Liver (tissue), 9 donors: ENCODE results near the gene UGT1A10. TPM values are rescaled to one million over a fixed set of nuclear protein-coding genes. Genes with fewer than 3 reads are reported as not detected.
A peak's percentile ranks its signal among the peaks of the same experiment; 100 is the strongest.

ENCODE experiments used
- DNase-seq: peaks from one replicate; pipeline ENCODE4 v3.0.0-alpha.2; 2017; ENCODE audit warnings: low spot score
- H3K27ac ChIP-seq, 2 donors: one replicate each; pipeline ENCODE4 v1.7.0; 2013; ENCODE audit warnings: inconsistent platforms in 2 of 2, low read length in 2 of 2, control low read depth in 1 of 2, low read depth in 1 of 2, mild to moderate bottlenecking in 1 of 2
- H3K27me3 ChIP-seq, 4 donors: one replicate each; pipeline versions ENCODE4 v1.6.1 to v1.7.0; 2013; ENCODE audit warnings: low read length in 3 of 4, inconsistent platforms in 1 of 4, mild to moderate bottlenecking in 1 of 4, moderate library complexity in 1 of 4; ENCODE audit not compliant: control insufficient read depth in 4 of 4, insufficient read depth in 4 of 4
- H3K36me3 ChIP-seq, 4 donors: one replicate each; pipeline versions ENCODE4 v1.6.1 to v1.7.0; 2013; ENCODE audit warnings: low read length in 3 of 4, mild to moderate bottlenecking in 3 of 4, low read depth in 1 of 4, moderate library complexity in 1 of 4; ENCODE audit not compliant: control insufficient read depth in 4 of 4, insufficient read depth in 3 of 4
- H3K4me1 ChIP-seq, 4 donors: one replicate each; pipeline versions ENCODE4 v1.6.1 to v1.7.0; 2013; ENCODE audit warnings: low read length in 3 of 4, mild to moderate bottlenecking in 3 of 4, moderate library complexity in 1 of 4; ENCODE audit not compliant: control insufficient read depth in 4 of 4, insufficient read depth in 4 of 4
- H3K4me3 ChIP-seq, 3 donors: one replicate each; pipeline versions ENCODE4 v1.6.1 to v1.7.0; 2013; ENCODE audit warnings: low read length in 3 of 3, control low read depth in 1 of 3, low read depth in 1 of 3, mild to moderate bottlenecking in 1 of 3
- H3K9ac ChIP-seq, 2 donors: one replicate each; pipeline ENCODE4 v1.7.0; 2013; ENCODE audit warnings: low read length in 2 of 2, mild to moderate bottlenecking in 2 of 2, moderate library complexity in 2 of 2, control low read depth in 1 of 2, low read depth in 1 of 2
- H3K9me3 ChIP-seq, 4 donors: one replicate each; pipeline versions ENCODE4 v1.6.1 to v1.7.0; 2013; ENCODE audit warnings: low read length in 3 of 4; ENCODE audit not compliant: control insufficient read depth in 4 of 4
- EGR1 ChIP-seq, 2 donors: IDR thresholded peaks; 2 replicates each; pipeline ENCODE4 v1.6.1; 2016 to 2018; ENCODE audit warnings: antibody characterized with exemption in 2 of 2, low read depth in 2 of 2
- FOXA1 ChIP-seq: IDR thresholded peaks from 2 replicates; pipeline ENCODE4 v1.6.1; 2016; ENCODE audit warnings: antibody characterized with exemption
- FOXA2 ChIP-seq: IDR thresholded peaks from 2 replicates; pipeline ENCODE4 v1.6.1; 2016; ENCODE audit warnings: antibody characterized with exemption
- GABPA ChIP-seq, 2 donors: IDR thresholded peaks in 1 of 2; conservative IDR thresholded peaks in 1 of 2; 2 replicates each; pipeline ENCODE4 v1.6.1; 2016; ENCODE audit warnings: antibody characterized with exemption in 2 of 2, mild to moderate bottlenecking in 1 of 2, moderate library complexity in 1 of 2
- HNF4A ChIP-seq, 2 donors: conservative IDR thresholded peaks; 2 replicates each; pipeline ENCODE4 v1.6.1; 2016; ENCODE audit warnings: antibody characterized with exemption in 2 of 2, mild to moderate bottlenecking in 2 of 2
- HNF4G ChIP-seq: IDR thresholded peaks from 2 replicates; pipeline ENCODE4 v1.6.1; 2016; ENCODE audit warnings: antibody characterized with exemption
- JUND ChIP-seq, 2 donors: IDR thresholded peaks; 2 replicates each; pipeline ENCODE4 v1.6.1; 2016; ENCODE audit warnings: antibody characterized with exemption in 2 of 2
- NR2F2 ChIP-seq: IDR thresholded peaks from 2 replicates; pipeline ENCODE4 v1.6.1; 2016; ENCODE audit warnings: antibody characterized with exemption
- RAD21 ChIP-seq, 2 donors: IDR thresholded peaks; 2 replicates each; pipeline ENCODE4 v1.6.1; 2016; ENCODE audit warnings: antibody characterized with exemption in 2 of 2, mild to moderate bottlenecking in 2 of 2
- RXRA ChIP-seq, 2 donors: IDR thresholded peaks; 2 replicates each; pipeline ENCODE4 v1.6.1; 2017 to 2018; ENCODE audit warnings: antibody characterized with exemption in 2 of 2, mild to moderate bottlenecking in 1 of 2
- SP1 ChIP-seq: IDR thresholded peaks from 2 replicates; pipeline ENCODE4 v1.6.1; 2018; ENCODE audit warnings: antibody characterized with exemption, mild to moderate bottlenecking
- TAF1 ChIP-seq: conservative IDR thresholded peaks from 2 replicates; pipeline ENCODE4 v1.6.1; 2016; ENCODE audit warnings: antibody characterized with exemption, mild to moderate bottlenecking
- YY1 ChIP-seq: IDR thresholded peaks from 2 replicates; pipeline ENCODE4 v1.6.1; 2016; ENCODE audit warnings: antibody characterized with exemption, mild to moderate bottlenecking
- WGBS: extraction: QIAGEN DNeasy Blood & Tissue Kit; methylation state at CpG from one replicate; pipeline ENCODE4 v1.1.7; 2013; 5-methylcytosine and 5-hydroxymethylcytosine counted together
- polyA plus RNA-seq, 2 donors: library from polyadenylated mRNA; stranded (reverse) in 1 of 2; unstranded in 1 of 2; fragments of 200-250 nt in 1 of 2; fragments of >200 nt in 1 of 2; fragmentation: Nextera tagmentation in 1 of 2; extraction: Ambion mirVana in 1 of 2; gene quantifications; one replicate each; pipeline versions ENCODE4 v1.2.1 to v1.2.3, GENCODE V29; 2013 to 2015
- total RNA-seq, 2 donors: library from RNA; depleted of rRNA; stranded (reverse); fragments of >200 nt; gene quantifications; one replicate each; pipeline ENCODE4 v1.2.3, GENCODE V29; 2014
- TF ChIP-seq, protein P1 (sequence below): fragments of 150-350 bp; IDR thresholded peaks from 2 replicates; pipeline ENCODE4 v1.5.1; 2017; ENCODE audit warnings: improper control_type of control experiment, low read depth, low read length; ENCODE audit not compliant: missing input control
- TF ChIP-seq, protein P2 (sequence below): IDR thresholded peaks from 2 replicates; pipeline ENCODE4 v1.6.1; 2016; ENCODE audit warnings: antibody characterized with exemption, mild to moderate bottlenecking
- TF ChIP-seq, protein P3 (sequence below): IDR thresholded peaks from 2 replicates; pipeline ENCODE4 v1.6.1; 2016; ENCODE audit warnings: antibody characterized with exemption
- TF ChIP-seq, protein P4 (sequence below): IDR thresholded peaks from 2 replicates; pipeline ENCODE4 v1.6.1; 2016; ENCODE audit warnings: antibody characterized with exemption
- TF ChIP-seq, protein P5 (sequence below): IDR thresholded peaks from 2 replicates; pipeline ENCODE4 v1.6.1; 2016; ENCODE audit warnings: antibody characterized with exemption
- donor health status: healthy.
- donor health status: healthy.
- donor health status: healthy.
- donor health status: healthy.
- donor health status: healthy.

Gene UGT1A10
- total and polyA plus RNA-seq, 4 donors, result 0.08 TPM; not detected in 2

DNA sequence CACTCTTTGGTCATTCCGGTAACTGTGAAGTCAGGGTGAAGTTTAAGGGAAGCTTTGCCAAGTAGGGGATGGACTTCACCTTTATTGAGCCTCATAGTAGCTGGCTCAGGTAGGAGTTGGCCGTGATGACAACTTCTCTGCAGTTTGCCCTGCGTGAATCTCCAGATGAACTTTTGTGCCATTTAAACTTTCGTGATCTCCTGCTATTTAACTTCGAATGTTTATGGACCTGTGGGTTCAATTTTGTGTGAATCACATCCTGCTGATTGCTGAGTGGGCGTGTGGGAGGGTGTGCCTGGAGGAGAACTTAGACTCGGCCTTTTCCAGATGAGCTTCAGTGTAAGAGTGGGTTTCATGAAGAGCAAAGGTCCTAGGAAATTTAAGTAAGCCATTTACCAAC, 128.0 kb downstream of the UGT1A10 start:
- H3K4me3 ChIP-seq, result peak overlapping the region in 1 of 3 donors; percentile 5
- peaks cover 0 to 15% (median 13%) of the 10 kb centered on the region in 4 donors for H3K36me3 ChIP-seq
- H3K9me3 ChIP-seq, result no peaks in the 10 kb centered on the region
- no peak for DNase-seq
- TF ChIP-seq EGR1 (IDR thresholded peaks at IDR 0.05; ENCODE audit: low read depth in 2 of 2) (peak; percentile 94 to 96), RAD21 (IDR thresholded peaks at IDR 0.05) (peak; percentile 58 to 66), TAF1 (peak; percentile 76), YY1 (peak; percentile 67), HNF4G (peak; percentile 55), FOXA1 (peak; percentile 82), GABPA (IDR thresholded peaks at IDR 0.05 in 1 of 2, conservative IDR thresholded peaks at IDR 0.05 in 1 of 2) (peak in 1 of 2 donors; percentile 57), RXRA (IDR thresholded peaks at IDR 0.05) (peak; percentile 99 to 100), JUND (IDR thresholded peaks at IDR 0.05) (peak; percentile 82 to 95), NR2F2 (peak; percentile 42), FOXA2 (peak; percentile 86), HNF4A (conservative IDR thresholded peaks at IDR 0.05) (peak; percentile 91 to 94), SP1 (peak; percentile 99)
- TF ChIP-seq, protein P1, sequence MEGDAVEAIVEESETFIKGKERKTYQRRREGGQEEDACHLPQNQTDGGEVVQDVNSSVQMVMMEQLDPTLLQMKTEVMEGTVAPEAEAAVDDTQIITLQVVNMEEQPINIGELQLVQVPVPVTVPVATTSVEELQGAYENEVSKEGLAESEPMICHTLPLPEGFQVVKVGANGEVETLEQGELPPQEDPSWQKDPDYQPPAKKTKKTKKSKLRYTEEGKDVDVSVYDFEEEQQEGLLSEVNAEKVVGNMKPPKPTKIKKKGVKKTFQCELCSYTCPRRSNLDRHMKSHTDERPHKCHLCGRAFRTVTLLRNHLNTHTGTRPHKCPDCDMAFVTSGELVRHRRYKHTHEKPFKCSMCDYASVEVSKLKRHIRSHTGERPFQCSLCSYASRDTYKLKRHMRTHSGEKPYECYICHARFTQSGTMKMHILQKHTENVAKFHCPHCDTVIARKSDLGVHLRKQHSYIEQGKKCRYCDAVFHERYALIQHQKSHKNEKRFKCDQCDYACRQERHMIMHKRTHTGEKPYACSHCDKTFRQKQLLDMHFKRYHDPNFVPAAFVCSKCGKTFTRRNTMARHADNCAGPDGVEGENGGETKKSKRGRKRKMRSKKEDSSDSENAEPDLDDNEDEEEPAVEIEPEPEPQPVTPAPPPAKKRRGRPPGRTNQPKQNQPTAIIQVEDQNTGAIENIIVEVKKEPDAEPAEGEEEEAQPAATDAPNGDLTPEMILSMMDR, result no peak
- TF ChIP-seq, protein P2, sequence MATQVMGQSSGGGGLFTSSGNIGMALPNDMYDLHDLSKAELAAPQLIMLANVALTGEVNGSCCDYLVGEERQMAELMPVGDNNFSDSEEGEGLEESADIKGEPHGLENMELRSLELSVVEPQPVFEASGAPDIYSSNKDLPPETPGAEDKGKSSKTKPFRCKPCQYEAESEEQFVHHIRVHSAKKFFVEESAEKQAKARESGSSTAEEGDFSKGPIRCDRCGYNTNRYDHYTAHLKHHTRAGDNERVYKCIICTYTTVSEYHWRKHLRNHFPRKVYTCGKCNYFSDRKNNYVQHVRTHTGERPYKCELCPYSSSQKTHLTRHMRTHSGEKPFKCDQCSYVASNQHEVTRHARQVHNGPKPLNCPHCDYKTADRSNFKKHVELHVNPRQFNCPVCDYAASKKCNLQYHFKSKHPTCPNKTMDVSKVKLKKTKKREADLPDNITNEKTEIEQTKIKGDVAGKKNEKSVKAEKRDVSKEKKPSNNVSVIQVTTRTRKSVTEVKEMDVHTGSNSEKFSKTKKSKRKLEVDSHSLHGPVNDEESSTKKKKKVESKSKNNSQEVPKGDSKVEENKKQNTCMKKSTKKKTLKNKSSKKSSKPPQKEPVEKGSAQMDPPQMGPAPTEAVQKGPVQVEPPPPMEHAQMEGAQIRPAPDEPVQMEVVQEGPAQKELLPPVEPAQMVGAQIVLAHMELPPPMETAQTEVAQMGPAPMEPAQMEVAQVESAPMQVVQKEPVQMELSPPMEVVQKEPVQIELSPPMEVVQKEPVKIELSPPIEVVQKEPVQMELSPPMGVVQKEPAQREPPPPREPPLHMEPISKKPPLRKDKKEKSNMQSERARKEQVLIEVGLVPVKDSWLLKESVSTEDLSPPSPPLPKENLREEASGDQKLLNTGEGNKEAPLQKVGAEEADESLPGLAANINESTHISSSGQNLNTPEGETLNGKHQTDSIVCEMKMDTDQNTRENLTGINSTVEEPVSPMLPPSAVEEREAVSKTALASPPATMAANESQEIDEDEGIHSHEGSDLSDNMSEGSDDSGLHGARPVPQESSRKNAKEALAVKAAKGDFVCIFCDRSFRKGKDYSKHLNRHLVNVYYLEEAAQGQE, result peak; percentile 63
- TF ChIP-seq, protein P3, sequence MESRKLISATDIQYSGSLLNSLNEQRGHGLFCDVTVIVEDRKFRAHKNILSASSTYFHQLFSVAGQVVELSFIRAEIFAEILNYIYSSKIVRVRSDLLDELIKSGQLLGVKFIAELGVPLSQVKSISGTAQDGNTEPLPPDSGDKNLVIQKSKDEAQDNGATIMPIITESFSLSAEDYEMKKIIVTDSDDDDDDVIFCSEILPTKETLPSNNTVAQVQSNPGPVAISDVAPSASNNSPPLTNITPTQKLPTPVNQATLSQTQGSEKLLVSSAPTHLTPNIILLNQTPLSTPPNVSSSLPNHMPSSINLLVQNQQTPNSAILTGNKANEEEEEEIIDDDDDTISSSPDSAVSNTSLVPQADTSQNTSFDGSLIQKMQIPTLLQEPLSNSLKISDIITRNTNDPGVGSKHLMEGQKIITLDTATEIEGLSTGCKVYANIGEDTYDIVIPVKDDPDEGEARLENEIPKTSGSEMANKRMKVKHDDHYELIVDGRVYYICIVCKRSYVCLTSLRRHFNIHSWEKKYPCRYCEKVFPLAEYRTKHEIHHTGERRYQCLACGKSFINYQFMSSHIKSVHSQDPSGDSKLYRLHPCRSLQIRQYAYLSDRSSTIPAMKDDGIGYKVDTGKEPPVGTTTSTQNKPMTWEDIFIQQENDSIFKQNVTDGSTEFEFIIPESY, result peak; percentile 80
- TF ChIP-seq, protein P4, sequence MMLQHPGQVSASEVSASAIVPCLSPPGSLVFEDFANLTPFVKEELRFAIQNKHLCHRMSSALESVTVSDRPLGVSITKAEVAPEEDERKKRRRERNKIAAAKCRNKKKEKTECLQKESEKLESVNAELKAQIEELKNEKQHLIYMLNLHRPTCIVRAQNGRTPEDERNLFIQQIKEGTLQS, result peak; percentile 83
- TF ChIP-seq, protein P5, sequence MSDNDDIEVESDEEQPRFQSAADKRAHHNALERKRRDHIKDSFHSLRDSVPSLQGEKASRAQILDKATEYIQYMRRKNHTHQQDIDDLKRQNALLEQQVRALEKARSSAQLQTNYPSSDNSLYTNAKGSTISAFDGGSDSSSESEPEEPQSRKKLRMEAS, result peak; percentile 82
- 21% methylated on average over 7 of the region's 7 CpGs for WGBS
- H3K4me1 ChIP-seq, result peaks cover 3 to 36% (median 9%) of the 10 kb centered on the region in 4 donors
- peak overlapping the region; percentile 39 to 99 for H3K9ac ChIP-seq
- peak overlapping the region; percentile 88 to 94 for H3K27ac ChIP-seq
- no peaks in the 10 kb centered on the region for H3K27me3 ChIP-seq
